Subcutaneous adipose tissue (tissue), 4 donors: ENCODE data around the gene TSC1. TPM values are rescaled to one million over a fixed set of nuclear protein-coding genes. Genes with fewer than 3 reads are reported as not detected.

ENCODE experiments used
- total RNA-seq, 4 donors: library from RNA; depleted of rRNA; stranded (reverse); fragments of >200 nt; gene quantifications; one replicate each; pipeline ENCODE4 v1.1.0, GENCODE V29; 2016
- TF ChIP-seq, protein P1 (sequence below): fragments of 450-650 bp; IDR thresholded peaks from one replicate; pipeline ENCODE4 v1.5.1; 2016; ENCODE audit warnings: low read depth, mild to moderate bottlenecking, control low read depth, antibody characterized with exemption, moderate library complexity

TSC1 gene
- total RNA-seq, 4 donors from 2014 or later = 43.4 to 63.1 (median 51.4) TPM

- TF ChIP-seq, protein P1, sequence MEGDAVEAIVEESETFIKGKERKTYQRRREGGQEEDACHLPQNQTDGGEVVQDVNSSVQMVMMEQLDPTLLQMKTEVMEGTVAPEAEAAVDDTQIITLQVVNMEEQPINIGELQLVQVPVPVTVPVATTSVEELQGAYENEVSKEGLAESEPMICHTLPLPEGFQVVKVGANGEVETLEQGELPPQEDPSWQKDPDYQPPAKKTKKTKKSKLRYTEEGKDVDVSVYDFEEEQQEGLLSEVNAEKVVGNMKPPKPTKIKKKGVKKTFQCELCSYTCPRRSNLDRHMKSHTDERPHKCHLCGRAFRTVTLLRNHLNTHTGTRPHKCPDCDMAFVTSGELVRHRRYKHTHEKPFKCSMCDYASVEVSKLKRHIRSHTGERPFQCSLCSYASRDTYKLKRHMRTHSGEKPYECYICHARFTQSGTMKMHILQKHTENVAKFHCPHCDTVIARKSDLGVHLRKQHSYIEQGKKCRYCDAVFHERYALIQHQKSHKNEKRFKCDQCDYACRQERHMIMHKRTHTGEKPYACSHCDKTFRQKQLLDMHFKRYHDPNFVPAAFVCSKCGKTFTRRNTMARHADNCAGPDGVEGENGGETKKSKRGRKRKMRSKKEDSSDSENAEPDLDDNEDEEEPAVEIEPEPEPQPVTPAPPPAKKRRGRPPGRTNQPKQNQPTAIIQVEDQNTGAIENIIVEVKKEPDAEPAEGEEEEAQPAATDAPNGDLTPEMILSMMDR = no peak
These were observed 77.5 kb downstream of the TSC1 start for GRCh38 chr9:132866898-132867297.

GRCh38 chr9:132864691-132865090, 79.7 kb downstream of the TSC1 start:
- TF ChIP-seq, protein P1 = no peak

- TF ChIP-seq, protein P1 = no peak
These were observed 80.1 kb downstream of the TSC1 start for GRCh38 chr9:132864277-132864676.

- TF ChIP-seq, protein P1 = no peak
These were observed 81.3 kb downstream of the TSC1 start for GRCh38 chr9:132863096-132863495.

GRCh38 chr9:132862533-132862932, 81.9 kb downstream of the TSC1 start:
- TF ChIP-seq, protein P1 = no peak

DNA sequence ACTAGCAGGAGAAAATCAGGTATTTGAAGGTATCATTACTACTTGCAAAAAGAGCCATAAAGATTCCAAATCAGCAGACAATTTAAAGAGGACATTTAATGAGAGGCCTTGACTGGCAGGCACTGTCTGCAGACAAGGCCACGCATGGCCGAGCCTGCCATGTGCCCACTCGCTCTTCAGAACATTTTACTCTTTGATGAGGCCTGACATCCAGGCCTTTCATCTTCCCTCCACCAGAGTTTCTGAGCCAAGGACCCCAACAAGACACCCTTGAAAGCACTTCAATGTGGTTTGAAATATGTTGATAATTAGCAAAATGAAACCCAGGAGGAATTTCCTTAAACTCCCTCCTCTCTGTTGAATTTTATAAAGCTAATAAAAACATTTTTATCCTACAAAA, 82.8 kb downstream of the TSC1 start:
- TF ChIP-seq, protein P1 = no peak

GRCh38 chr9:132858751-132859150, 85.7 kb downstream of the TSC1 start:
- TF ChIP-seq, protein P1 = no peak
